ENCODE measurements around the gene LIMS2.

LIMS2 gene

GRCh38 chr2:127618551-127619202 is 56.7 kb downstream of the LIMS2 start:
- Histone ChIP-seq H3K36me3 (ENCODE audit: insufficient read depth, low read length) (no peaks in the 10 kb centered on the region), H3K4me3 (ENCODE audit: low read depth in 1 of 2, low read length in 2 of 2) (no peak overlapping the region), H3K9me3 (ENCODE audit: low read length) (no peaks in the 10 kb centered on the region), H3K27me3 (ENCODE audit: control insufficient read depth in 1 of 2, insufficient read depth in 2 of 2, low read length in 2 of 2) (peaks cover 0 to 16% of the 10 kb centered on the region in 2 donors), H3K9ac (ENCODE audit: low read length) (no peak overlapping the region), H3K4me1 (ENCODE audit: insufficient read depth, low read length) (no peaks in the 10 kb centered on the region), H3K27ac (ENCODE audit: low read depth, low read length) (no peak overlapping the region)

DNA sequence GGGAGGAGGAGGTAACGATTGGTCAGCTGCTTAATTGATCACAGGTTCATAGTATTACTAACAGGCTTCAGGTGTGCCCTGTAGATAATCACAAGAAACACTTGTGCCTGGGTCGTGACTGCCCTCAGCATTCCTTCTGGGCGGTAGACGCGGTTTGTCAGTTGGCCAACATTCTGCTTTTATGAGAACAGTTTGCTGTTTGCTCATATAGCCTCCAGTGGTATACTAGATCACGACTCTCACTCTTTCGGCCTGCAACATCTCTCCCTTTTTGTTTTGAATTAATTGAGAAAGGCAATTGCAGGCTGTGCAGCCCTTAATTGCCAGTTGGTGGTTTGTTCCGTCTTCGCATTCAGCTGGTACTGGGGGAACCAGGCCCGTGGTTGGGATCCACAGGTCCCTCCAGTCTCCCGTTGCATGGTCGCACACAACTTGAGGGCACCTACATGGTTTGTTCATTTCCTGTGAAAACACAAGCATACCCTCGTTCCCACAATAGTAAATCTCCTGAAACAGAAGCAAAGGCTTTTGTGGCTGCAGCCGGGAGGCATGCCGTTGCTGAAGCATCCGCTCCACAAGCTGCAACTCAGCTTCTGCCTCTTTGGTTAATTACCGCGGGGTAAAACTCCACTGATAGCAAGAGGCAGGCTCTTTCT is 59.7 kb downstream of the LIMS2 start:
- Histone ChIP-seq H3K4me3 (ENCODE audit: low read depth in 1 of 2, low read length in 2 of 2) (no peak overlapping the region), H3K4me1 (ENCODE audit: insufficient read depth, low read length) (no peaks in the 10 kb centered on the region), H3K36me3 (ENCODE audit: insufficient read depth, low read length) (no peaks in the 10 kb centered on the region), H3K27ac (ENCODE audit: low read depth, low read length) (no peak overlapping the region), H3K9ac (ENCODE audit: low read length) (no peak overlapping the region), H3K9me3 (ENCODE audit: low read length) (peaks cover 4% of the 10 kb centered on the region), H3K27me3 (ENCODE audit: control insufficient read depth in 1 of 2, insufficient read depth in 2 of 2, low read length in 2 of 2) (no peaks in the 10 kb centered on the region)

DNA sequence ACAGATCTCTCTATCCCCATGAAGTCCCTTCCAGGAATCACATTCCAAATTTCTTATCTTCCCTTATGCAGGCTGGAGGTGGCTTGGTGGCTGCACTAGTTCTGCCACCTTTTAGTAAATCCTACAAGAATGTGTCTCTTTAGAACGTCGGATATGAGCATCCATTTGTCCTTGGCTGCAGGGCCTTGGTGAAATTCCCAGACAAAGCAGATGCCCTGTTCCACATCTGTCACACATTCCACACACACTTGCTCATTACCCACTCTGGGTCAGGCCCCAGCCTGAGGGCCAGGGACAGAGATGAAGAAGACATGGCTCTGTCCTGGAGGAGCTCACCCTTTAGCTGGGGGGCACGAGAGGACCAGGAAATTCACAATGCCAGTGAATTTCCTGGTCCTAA is 60.6 kb downstream of the LIMS2 start:
- peaks cover 4% of the 10 kb centered on the region for H3K9me3 ChIP-seq (ENCODE audit: low read length)
- no peak overlapping the region for H3K4me3 ChIP-seq (ENCODE audit: low read depth in 1 of 2, low read length in 2 of 2)
- no peaks in the 10 kb centered on the region for H3K4me1 ChIP-seq (ENCODE audit: insufficient read depth, low read length)
- H3K27me3 ChIP-seq (ENCODE audit: control insufficient read depth in 1 of 2, insufficient read depth in 2 of 2, low read length in 2 of 2) = no peaks in the 10 kb centered on the region
- H3K9ac ChIP-seq (ENCODE audit: low read length) = no peak overlapping the region
- no peaks in the 10 kb centered on the region for H3K36me3 ChIP-seq (ENCODE audit: insufficient read depth, low read length)
- H3K27ac ChIP-seq (ENCODE audit: low read depth, low read length) = no peak overlapping the region

DNA sequence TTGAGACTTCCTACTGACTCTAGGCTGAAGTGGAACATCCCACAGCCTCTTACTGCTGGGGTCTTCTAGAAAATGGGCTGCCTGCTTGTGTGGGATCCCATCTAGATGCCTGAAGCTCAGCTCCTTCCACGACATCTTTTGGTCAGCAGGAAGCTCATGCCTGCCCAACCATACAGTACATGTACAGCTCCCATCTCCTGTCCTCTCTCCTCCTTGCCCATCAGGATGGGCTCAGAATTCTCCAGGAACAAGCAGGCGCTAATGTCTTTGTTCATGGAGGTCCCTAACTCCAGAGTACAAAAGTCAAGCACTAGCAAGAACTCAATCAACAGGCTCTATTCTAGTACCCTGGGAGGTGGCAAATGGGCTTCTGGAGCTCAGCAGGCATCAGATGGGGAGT is 61.1 kb downstream of the LIMS2 start:
- Histone ChIP-seq H3K9me3 (ENCODE audit: low read length) (peaks cover 4% of the 10 kb centered on the region), H3K4me1 (ENCODE audit: insufficient read depth, low read length) (no peaks in the 10 kb centered on the region), H3K4me3 (ENCODE audit: low read depth in 1 of 2, low read length in 2 of 2) (no peak overlapping the region), H3K36me3 (ENCODE audit: insufficient read depth, low read length) (no peaks in the 10 kb centered on the region), H3K27me3 (ENCODE audit: control insufficient read depth in 1 of 2, insufficient read depth in 2 of 2, low read length in 2 of 2) (no peaks in the 10 kb centered on the region), H3K9ac (ENCODE audit: low read length) (no peak overlapping the region), H3K27ac (ENCODE audit: low read depth, low read length) (no peak overlapping the region)

GRCh38 chr2:127612111-127612822 is 63.1 kb downstream of the LIMS2 start:
- H3K27me3 ChIP-seq (ENCODE audit: control insufficient read depth in 1 of 2, insufficient read depth in 2 of 2, low read length in 2 of 2) = no peaks in the 10 kb centered on the region
- H3K36me3 ChIP-seq (ENCODE audit: insufficient read depth, low read length) = no peaks in the 10 kb centered on the region
- H3K4me3 ChIP-seq (ENCODE audit: low read depth in 1 of 2, low read length in 2 of 2) = no peak overlapping the region
- no peak overlapping the region for H3K9ac ChIP-seq (ENCODE audit: low read length)
- H3K27ac ChIP-seq (ENCODE audit: low read depth, low read length) = no peak overlapping the region
- peaks cover 4% of the 10 kb centered on the region for H3K9me3 ChIP-seq (ENCODE audit: low read length)
- H3K4me1 ChIP-seq (ENCODE audit: insufficient read depth, low read length) = no peaks in the 10 kb centered on the region

DNA sequence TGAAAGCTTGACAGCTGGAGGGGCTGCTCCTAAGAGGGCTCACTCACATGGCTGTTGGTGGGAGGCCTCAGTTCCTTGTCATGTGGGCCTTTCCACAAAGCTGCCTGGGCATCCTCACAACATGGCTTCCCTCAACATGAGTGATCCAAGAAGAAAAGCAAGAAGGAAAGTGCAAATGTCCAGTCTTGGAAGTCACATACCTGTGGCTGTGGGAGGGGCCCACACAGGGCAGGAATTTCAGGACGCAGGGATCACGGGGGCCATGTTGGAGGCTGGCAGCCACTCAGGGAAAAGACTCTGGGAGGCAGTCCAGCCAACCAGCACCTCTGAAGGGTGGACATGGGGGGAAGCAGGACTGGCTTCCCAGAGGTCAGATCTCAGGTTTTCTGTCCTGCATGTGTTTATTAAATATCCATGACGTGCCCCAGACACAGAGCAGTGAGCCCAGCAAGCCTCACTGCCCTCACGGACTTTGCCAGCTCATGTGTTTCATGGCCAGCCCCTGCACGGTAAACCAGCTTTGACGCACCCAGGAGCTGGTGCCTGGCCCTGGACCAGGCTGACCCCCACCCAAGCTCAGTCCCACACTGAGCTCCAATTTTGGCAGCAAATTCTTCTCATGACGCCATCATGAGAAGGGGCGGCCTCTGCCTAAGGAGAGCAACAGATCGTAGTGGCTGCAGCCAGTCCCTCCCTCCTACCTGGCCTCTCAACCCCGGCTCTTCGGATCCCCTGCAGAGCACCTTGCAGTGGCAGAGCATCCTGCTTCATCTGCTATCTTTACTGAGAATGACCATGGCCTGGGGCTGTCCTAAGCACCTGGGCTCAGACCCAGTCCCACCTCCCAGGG is 64.0 kb downstream of the LIMS2 start:
- Histone ChIP-seq H3K9me3 (ENCODE audit: low read length) (peaks cover 4% of the 10 kb centered on the region), H3K4me1 (ENCODE audit: insufficient read depth, low read length) (no peaks in the 10 kb centered on the region), H3K27ac (ENCODE audit: low read depth, low read length) (no peak overlapping the region), H3K4me3 (ENCODE audit: low read depth in 1 of 2, low read length in 2 of 2) (no peak overlapping the region), H3K36me3 (ENCODE audit: insufficient read depth, low read length) (no peaks in the 10 kb centered on the region), H3K27me3 (ENCODE audit: control insufficient read depth in 1 of 2, insufficient read depth in 2 of 2, low read length in 2 of 2) (no peaks in the 10 kb centered on the region), H3K9ac (ENCODE audit: low read length) (no peak overlapping the region)

DNA sequence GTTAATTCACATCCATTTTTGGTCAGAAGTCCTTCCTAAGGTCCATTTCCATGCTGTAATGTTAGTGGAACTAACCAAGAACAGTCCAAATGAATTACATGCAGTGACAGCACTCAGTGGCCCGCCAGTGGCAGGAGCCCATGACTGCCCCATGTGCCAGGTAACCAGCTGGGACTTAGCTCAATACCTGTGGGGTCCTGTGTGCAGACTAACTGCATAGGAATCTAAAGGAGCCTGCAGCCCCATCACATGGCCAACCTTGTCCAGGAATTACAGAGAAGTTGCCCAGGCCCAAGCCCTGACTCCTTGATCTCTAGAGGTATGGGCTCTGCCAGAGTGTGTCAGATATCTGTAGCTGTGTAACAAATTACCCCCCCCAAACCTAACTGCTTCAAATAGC is 64.8 kb downstream of the LIMS2 start:
- Histone ChIP-seq H3K4me3 (ENCODE audit: low read depth in 1 of 2, low read length in 2 of 2) (no peak overlapping the region), H3K9me3 (ENCODE audit: low read length) (peaks cover 4% of the 10 kb centered on the region), H3K4me1 (ENCODE audit: insufficient read depth, low read length) (no peaks in the 10 kb centered on the region), H3K36me3 (ENCODE audit: insufficient read depth, low read length) (no peaks in the 10 kb centered on the region), H3K27me3 (ENCODE audit: control insufficient read depth in 1 of 2, insufficient read depth in 2 of 2, low read length in 2 of 2) (no peaks in the 10 kb centered on the region), H3K9ac (ENCODE audit: low read length) (no peak overlapping the region), H3K27ac (ENCODE audit: low read depth, low read length) (no peak overlapping the region)

DNA sequence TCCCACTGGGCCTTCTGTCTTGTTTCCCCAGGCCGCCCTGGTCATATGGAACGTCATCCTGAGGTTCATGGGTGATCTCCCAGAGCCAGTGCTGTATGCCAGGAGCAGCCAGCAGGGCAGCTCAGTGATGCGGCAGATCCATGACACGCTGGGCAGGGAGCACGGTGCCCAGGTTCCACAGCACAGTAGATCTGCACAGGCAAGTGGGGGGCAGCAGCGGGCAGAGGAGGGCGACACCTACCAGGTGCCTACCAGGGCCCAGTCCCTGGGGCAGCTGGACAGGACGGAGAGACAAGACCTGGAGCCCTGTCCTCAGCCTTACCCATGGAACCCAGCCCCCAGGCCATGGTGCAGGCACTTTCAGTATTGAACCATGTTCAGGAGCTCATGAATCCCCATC is 65.5 kb downstream of the LIMS2 start:
- H3K4me3 ChIP-seq (ENCODE audit: low read depth in 1 of 2, low read length in 2 of 2) = no peak overlapping the region
- no peaks in the 10 kb centered on the region for H3K27me3 ChIP-seq (ENCODE audit: control insufficient read depth in 1 of 2, insufficient read depth in 2 of 2, low read length in 2 of 2)
- H3K36me3 ChIP-seq (ENCODE audit: insufficient read depth, low read length) = no peaks in the 10 kb centered on the region
- no peak overlapping the region for H3K9ac ChIP-seq (ENCODE audit: low read length)
- peaks cover 4% of the 10 kb centered on the region for H3K9me3 ChIP-seq (ENCODE audit: low read length)
- no peaks in the 10 kb centered on the region for H3K4me1 ChIP-seq (ENCODE audit: insufficient read depth, low read length)
- H3K27ac ChIP-seq (ENCODE audit: low read depth, low read length) = no peak overlapping the region

- Histone ChIP-seq H3K27ac (ENCODE audit: low read depth, low read length) (no peak overlapping the region), H3K9ac (ENCODE audit: low read length) (no peak overlapping the region), H3K36me3 (ENCODE audit: insufficient read depth, low read length) (no peaks in the 10 kb centered on the region), H3K4me1 (ENCODE audit: insufficient read depth, low read length) (no peaks in the 10 kb centered on the region), H3K27me3 (ENCODE audit: control insufficient read depth in 1 of 2, insufficient read depth in 2 of 2, low read length in 2 of 2) (no peaks in the 10 kb centered on the region), H3K4me3 (ENCODE audit: low read depth in 1 of 2, low read length in 2 of 2) (no peak overlapping the region), H3K9me3 (ENCODE audit: low read length) (peaks cover 4% of the 10 kb centered on the region)
Measured at GRCh38 chr2:127609031-127609751, 66.1 kb downstream of the LIMS2 start.

- Histone ChIP-seq H3K4me1 (ENCODE audit: insufficient read depth, low read length) (no peaks in the 10 kb centered on the region), H3K9ac (ENCODE audit: low read length) (no peak overlapping the region), H3K27ac (ENCODE audit: low read depth, low read length) (no peak overlapping the region), H3K4me3 (ENCODE audit: low read depth in 1 of 2, low read length in 2 of 2) (no peak overlapping the region), H3K36me3 (ENCODE audit: insufficient read depth, low read length) (no peaks in the 10 kb centered on the region), H3K27me3 (ENCODE audit: control insufficient read depth in 1 of 2, insufficient read depth in 2 of 2, low read length in 2 of 2) (no peaks in the 10 kb centered on the region), H3K9me3 (ENCODE audit: low read length) (peaks cover 4% of the 10 kb centered on the region)
Measured at GRCh38 chr2:127608061-127609030, 67.0 kb downstream of the LIMS2 start.
